GM12878 (cell line): ENCODE results near the gene RAB26. TPM values are rescaled to one million over a fixed set of nuclear protein-coding genes. Genes with fewer than 3 reads are reported as not detected.

ENCODE experiments used
- ATAC-seq: fragments of 200-7000 bp; cut with Tn5 transposase; 3 replicates; pipeline ENCODE4 v1.9.1; 2020; ENCODE audit warnings: mild to moderate bottlenecking, moderate library complexity
- BruUV-seq: library from RNA; stranded (reverse); fragments of 400-500 nt; replicated peaks from 2 replicates; lab custom pipeline; 2021; lab: Mats Ljungman, UMichigan
- CTCF ChIA-PET: fragments of 300-600 bp; sonication (Branson Sonifier 250); formaldehyde crosslinking; extraction: SDS; loops from one replicate; lab custom pipeline; 2021; ENCODE audit warnings: inconsistent platforms; lab: Yijun Ruan, JAX
- POLR2A ChIA-PET: fragments of 350-600 bp; formaldehyde crosslinking; extraction: SDS; loops from one replicate; lab custom pipeline; 2021; ENCODE audit warnings: inconsistent platforms; lab: Charles Lee
- RAD21 ChIA-PET: fragments of 300-600 bp; sonication (Branson Sonifier 250); formaldehyde crosslinking; loops from one replicate; lab custom pipeline; 2023; ENCODE audit warnings: antibody characterized with exemption; ENCODE audit not compliant: unreplicated experiment; lab: Charles Lee
- SMC1A ChIA-PET: fragments of 300-600 bp; sonication (Branson Sonifier 250); formaldehyde crosslinking; loops from one replicate; lab custom pipeline; 2023; ENCODE audit not compliant: unreplicated experiment, uncharacterized antibody; lab: Charles Lee
- DNase-seq: peaks from one replicate; pipeline ENCODE4 v3.0.0-alpha.2; 2011; ENCODE audit warnings: low read depth, low spot score
- FAIRE-seq: peaks from 3 replicates; lab custom pipeline; 2011; peaks lifted over from hg19 to GRCh38; lab: Jason Lieb, UNC
- H2AFZ ChIP-seq: 2 replicates; pipeline ENCODE4 v1.6.0; 2011; ENCODE audit warnings: low read depth, low read length, control low read depth; ENCODE audit not compliant: control insufficient read depth
- H3K27ac ChIP-seq: 2 replicates; pipeline ENCODE4 v1.5.1; 2011; ENCODE audit warnings: control low read depth; ENCODE audit not compliant: control insufficient read depth, insufficient read depth
- H3K27me3 ChIP-seq, 2 experiments: replicated peaks in 1 of 2; 2 replicates each; pipeline versions ENCODE4 v1.6.0 to v1.6.1; 2011; ENCODE audit warnings: low read length in 1 of 2; ENCODE audit not compliant: control insufficient read depth in 2 of 2, insufficient read depth in 2 of 2
- H3K36me3 ChIP-seq, 2 experiments: 2 replicates each; pipeline ENCODE4 v1.5.1; 2011; ENCODE audit warnings: low read length in 1 of 2; ENCODE audit not compliant: control insufficient read depth in 2 of 2, insufficient read depth in 2 of 2
- H3K4me1 ChIP-seq: 2 replicates; pipeline ENCODE4 v1.6.1; 2011; ENCODE audit warnings: mild to moderate bottlenecking, low read length, moderate library complexity, mixed read lengths; ENCODE audit not compliant: control insufficient read depth, insufficient read depth
- H3K4me2 ChIP-seq: 2 replicates; pipeline ENCODE4 v1.6.0; 2011; ENCODE audit warnings: control low read depth; ENCODE audit not compliant: control insufficient read depth, insufficient read depth
- H3K4me3 ChIP-seq: fragments of 200-600 bp; sonication (generic); 2 replicates; pipeline ENCODE4 v1.5.1; 2016
- H3K79me2 ChIP-seq: 2 replicates; pipeline ENCODE4 v1.6.0; 2011; ENCODE audit warnings: low read length; ENCODE audit not compliant: control insufficient read depth, insufficient read depth
- H3K9ac ChIP-seq: 2 replicates; pipeline ENCODE4 v1.8.0; 2011; ENCODE audit warnings: low read length, control low read depth, mixed read lengths; ENCODE audit not compliant: control insufficient read depth, insufficient read depth
- H3K9me3 ChIP-seq: replicated peaks from 3 replicates; pipeline ENCODE4 v1.5.1; 2011; ENCODE audit warnings: mild to moderate bottlenecking, low read length; ENCODE audit not compliant: control insufficient read depth, insufficient read depth
- H4K20me1 ChIP-seq: 2 replicates; pipeline ENCODE4 v1.6.0; 2011; ENCODE audit not compliant: control insufficient read depth, insufficient read depth
- EP300 ChIP-seq, 2 experiments: fragments of 150-350 bp in 1 of 2; IDR thresholded peaks; 2 replicates each; pipeline ENCODE4 v1.6.1; 2011 to 2012; ENCODE audit warnings: low read depth in 2 of 2, low read length in 2 of 2, borderline replicate concordance in 1 of 2, improper control_type of control experiment in 1 of 2, inconsistent platforms in 1 of 2; ENCODE audit not compliant: control insufficient read depth in 1 of 2
- NR2C1 ChIP-seq: fragments of 450-650 bp; IDR thresholded peaks from 2 replicates; pipeline ENCODE4 v1.6.1; 2017; ENCODE audit warnings: antibody characterized with exemption, mild to moderate bottlenecking, moderate library complexity
- POLR2A ChIP-seq: IDR thresholded peaks from 2 replicates; pipeline ENCODE4 v1.6.1; 2011; ENCODE audit warnings: low read depth, mild to moderate bottlenecking, low read length
- WGBS: methylation state at CpG from one replicate; pipeline ENCODE4 v1.1.6; 2016; ENCODE audit warnings: low lambda C conversion rate; ENCODE audit not compliant: insufficient replicate concordance, insufficient coverage; ENCODE audit errors: missing lambda C conversion rate; 5-methylcytosine and 5-hydroxymethylcytosine counted together
- in situ Hi-C: fragments of 300-500 bp; cut with MboI; formaldehyde crosslinking; loops from 9 replicates; pipeline ENCODE4 v1.14.3; 2018; ENCODE audit warnings: mixed read lengths
- intact Hi-C: fragments of 100-400 bp; cut with micrococcal nuclease; formaldehyde crosslinking; loops from one replicate; pipeline ENCODE4 v1.14.2; 2022; ENCODE audit not compliant: unreplicated experiment
- polyA plus RNA-seq, 11 experiments: library from polyadenylated mRNA; depleted of rRNA in 4 of 11; unstranded in 6 of 11; stranded (reverse) in 5 of 11; fragments of >200 nt; fragmentation: Nextera tagmentation in 4 of 11; fragmentation: Illumina TruSeq in 1 of 11; extraction: Ambion mirVana in 4 of 11; extraction: Trizol in 1 of 11; gene quantifications; 1 replicate in 1 of 11; 2 replicates in 10 of 11; pipeline versions ENCODE4 v1.2.1 to v1.2.3, GENCODE V29; 2011 to 2016; ENCODE audit warnings: inconsistent platforms in 2 of 11, missing spikeins in 2 of 11, low read depth in 1 of 11
- total RNA-seq, 4 experiments: library from RNA; depleted of rRNA in 3 of 4; stranded (reverse); fragments of >200 nt in 3 of 4; fragmentation: Illumina TruSeq in 1 of 4; extraction: Trizol in 1 of 4; gene quantifications; 2 replicates each; pipeline versions ENCODE4 v1.2.1 to v1.2.3, GENCODE V29; 2013 to 2021

RAB26 gene
- total and polyA plus RNA-seq, 10 of the 15 experiments (the other 5 are each of a cell fraction or from before 2014, with no cell fraction given): 0.13 to 4.5 (median 0.33) TPM; not detected in 1

- no peak for DNase-seq
- intact Hi-C loops: loop anchor here (5.0 kb wide), 1 partner anchor 143 kb away; the partner anchor contains the start of gene ZNF598
- no peak for FAIRE-seq
- RAD21 ChIA-PET: interaction anchor here (1.9 kb wide), 1 partner anchor 9 kb away, joined by 10 read pairs; no protein-coding TSS in a partner anchor
- ATAC-seq: peak; percentile 38
- H3K36me3 ChIP-seq: peaks cover 0 to 20% of the 10 kb centered on the region in 2 experiments; a peak in 2 of 4 replicates
- 2% methylated on average over 24 of the region's 24 CpGs for WGBS
- POLR2A ChIA-PET: interaction anchor here (0.7 kb wide), 1 partner anchor 210 kb away, joined by 3 read pairs; no protein-coding TSS in a partner anchor
- H3K79me2 ChIP-seq: peaks cover 26% of the 10 kb centered on the region
- no peaks in the 10 kb centered on the region for H3K9me3 ChIP-seq
- CTCF ChIA-PET: interaction anchor here (0.7 to 1.4 kb wide), 3 partner anchors 10 to 271 kb away, joined by 3 read pairs; no protein-coding TSS in a partner anchor
- SMC1A ChIA-PET: interaction anchor here (1.2 kb wide), 1 partner anchor 125 kb away, joined by 3 read pairs; no protein-coding TSS in a partner anchor
- TF ChIP-seq EP300 (IDR thresholded peaks at IDR 0.05; ENCODE audit: borderline replicate concordance in 1 of 2, control insufficient read depth in 1 of 2, low read depth in 2 of 2, low read length in 2 of 2) (no peak), POLR2A (peak; percentile 42; the same call in 1 of the 2 replicates), NR2C1 (peak; percentile 36; the same call in 1 of the 2 replicates)
- no peaks in the 10 kb centered on the region for H3K27me3 ChIP-seq
- BruUV-seq: no TSS peak
- H3K27ac ChIP-seq: no peak overlapping the region
- in situ Hi-C loops: loop anchor here (10.0 kb wide), 2 partner anchors 65 to 285 kb away; no protein-coding TSS in a partner anchor
- peak overlapping the region; percentile 27; the same call in 1 of the 2 replicates for H3K4me3 ChIP-seq
- H3K4me2 ChIP-seq: peak overlapping the region; percentile 86
- peaks cover 9% of the 10 kb centered on the region; the same call in 1 of the 2 replicates for H4K20me1 ChIP-seq
- H3K4me1 ChIP-seq: peaks cover 37% of the 10 kb centered on the region
- no peak overlapping the region for H3K9ac ChIP-seq
- no peak overlapping the region for H2AFZ ChIP-seq
These were observed 1.4 kb downstream of the RAB26 start for GRCh38 chr16:2149630-2150417.
